ENCODE results near the gene CAMK1D.
A peak's percentile ranks its signal among the peaks of the same experiment; 100 is the strongest.
"Not testable (repeated sequence)": the region's sequence is repeated elsewhere in the genome, so short reads cannot be mapped to it uniquely, and the experiment has no call there.

Gene CAMK1D

DNA sequence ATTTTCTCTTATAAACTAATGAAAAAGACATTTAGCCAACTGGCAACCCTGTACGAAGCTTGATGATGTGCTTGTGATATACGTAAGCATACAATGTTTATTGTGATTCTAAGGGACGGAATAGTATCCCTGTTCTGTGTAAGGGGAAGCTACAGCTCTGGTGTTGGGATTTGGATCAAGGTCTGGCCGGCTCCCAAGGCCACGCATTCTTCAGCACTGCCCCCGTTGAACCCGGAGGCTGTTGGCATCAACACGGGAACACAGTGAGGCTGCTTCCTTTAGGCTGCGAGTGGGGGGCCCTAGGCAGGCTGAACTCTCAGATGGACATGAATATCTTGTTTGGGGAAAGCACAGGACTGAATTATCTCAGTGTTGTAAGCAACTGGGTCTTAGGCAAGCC, 180.6 kb downstream of the CAMK1D start:
- no peak for DNase-seq

GRCh38 chr10:12531305-12532220, 182.2 kb downstream of the CAMK1D start:
- peak; percentile 50 to 61 for DNase-seq

GRCh38 chr10:12533151-12533550, 183.8 kb downstream of the CAMK1D start:
- no peak for DNase-seq

GRCh38 chr10:12533723-12534122, 184.4 kb downstream of the CAMK1D start:
- no peak for DNase-seq

DNA sequence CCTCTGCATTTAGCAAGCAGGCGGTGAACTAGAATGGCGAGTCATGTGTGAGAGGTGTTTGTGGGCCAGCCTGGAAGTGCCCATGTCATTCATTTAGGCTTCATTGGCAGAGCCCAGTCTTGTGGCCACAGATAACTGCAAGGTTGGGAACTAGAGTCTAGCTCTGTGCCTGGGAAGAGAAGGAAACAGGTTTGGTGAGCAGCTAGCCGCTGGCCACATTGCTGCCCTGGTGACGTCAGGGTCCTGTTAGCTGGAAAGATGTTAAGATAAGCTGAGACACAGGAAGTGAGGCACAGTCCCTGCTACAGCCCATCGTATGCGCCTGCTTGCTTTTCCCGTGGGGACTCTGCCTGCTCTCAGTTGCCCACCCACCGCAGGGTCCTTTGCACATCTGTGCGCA, 185.5 kb downstream of the CAMK1D start:
- DNase-seq, result no peak

DNA sequence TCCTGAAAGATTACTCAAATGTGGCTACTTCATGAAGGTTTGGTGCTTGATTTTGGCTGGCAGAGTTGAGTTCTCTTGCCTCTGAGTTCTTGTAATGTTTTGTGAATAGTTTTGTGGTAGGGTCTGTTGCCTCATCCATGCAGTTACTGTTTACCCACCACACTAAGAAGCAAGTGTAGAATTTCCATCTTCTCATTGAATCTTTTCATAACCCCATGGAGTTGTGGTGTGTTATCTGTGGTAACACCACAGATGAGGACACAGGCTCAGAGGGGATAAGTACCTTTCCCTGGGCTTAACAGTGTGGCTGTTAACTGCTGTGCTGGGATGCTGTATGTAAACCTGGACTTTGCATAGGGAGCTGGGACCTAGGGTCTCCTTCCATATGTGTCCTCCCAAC, 186.3 kb downstream of the CAMK1D start:
- DNase-seq, result peak in 1 of 2 experiments; percentile 17

DNA sequence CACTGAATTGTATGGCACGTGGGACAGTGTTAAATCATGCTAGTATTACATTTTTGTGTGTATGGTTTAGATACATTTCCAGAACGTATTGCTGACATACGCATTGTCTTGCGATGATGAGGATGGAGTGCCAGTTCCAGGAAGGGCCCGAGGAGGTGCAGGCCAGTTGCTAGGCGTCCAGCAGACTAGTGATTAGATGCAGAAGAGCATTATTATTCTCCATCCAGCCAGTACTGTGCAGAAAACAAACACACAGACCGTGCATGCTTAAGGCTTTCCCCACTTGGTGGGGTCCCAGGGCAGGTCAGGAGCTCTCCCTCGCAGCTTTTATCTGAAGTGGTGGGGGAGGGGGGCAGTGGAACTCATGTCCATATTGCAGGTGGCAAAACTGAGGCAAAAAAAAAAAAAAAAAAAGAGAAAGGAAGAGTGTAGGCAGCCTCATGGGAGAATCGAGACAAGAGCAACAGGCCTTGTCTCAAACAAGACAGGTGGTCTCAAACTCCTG, 189.2 kb downstream of the CAMK1D start:
- DNase-seq, result no peak

DNA sequence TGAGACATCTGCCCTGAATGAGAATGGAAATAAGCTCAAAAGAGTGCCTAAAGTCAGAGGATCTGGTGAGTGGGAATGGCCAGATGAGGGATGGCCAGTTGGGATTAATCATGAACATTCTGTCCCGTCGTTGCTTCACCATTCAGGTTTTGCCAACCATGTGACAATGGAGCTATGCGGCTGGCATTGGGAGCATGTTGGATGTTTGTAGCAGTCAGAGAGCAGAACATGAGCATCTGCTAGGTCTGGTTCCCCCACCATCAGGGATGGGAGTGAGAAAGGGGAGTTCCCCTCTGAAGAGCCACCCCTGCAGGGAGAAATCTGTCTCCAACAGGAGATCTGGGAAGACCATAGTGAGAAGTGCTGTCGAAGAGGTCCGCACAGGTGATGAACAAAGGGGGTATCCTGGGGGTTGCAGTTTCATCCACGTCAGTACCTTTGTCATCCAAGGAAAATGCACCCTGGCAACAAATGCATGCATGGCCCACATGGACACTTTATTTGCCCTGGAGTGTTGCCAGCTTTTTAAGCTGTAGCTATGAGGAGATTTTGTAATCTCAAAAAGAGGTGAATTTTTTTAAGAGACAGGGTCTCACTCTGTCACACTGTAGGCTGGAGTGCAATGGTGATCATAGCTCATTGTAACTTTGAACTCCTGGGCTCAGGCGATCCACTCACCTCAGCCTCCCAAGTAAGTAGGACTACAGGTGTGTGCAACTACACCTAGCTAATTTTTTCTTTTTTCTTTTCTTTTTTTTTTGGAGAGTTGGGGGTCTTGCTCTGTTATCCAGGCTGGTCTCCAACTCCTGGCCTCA, 190.2 kb downstream of the CAMK1D start:
- no peak for DNase-seq

GRCh38 chr10:12540341-12540781, 191.0 kb downstream of the CAMK1D start:
- peak; percentile 23 to 26 for DNase-seq

- no peak for DNase-seq
Measured at GRCh38 chr10:12541446-12542067, 192.2 kb downstream of the CAMK1D start.

DNA sequence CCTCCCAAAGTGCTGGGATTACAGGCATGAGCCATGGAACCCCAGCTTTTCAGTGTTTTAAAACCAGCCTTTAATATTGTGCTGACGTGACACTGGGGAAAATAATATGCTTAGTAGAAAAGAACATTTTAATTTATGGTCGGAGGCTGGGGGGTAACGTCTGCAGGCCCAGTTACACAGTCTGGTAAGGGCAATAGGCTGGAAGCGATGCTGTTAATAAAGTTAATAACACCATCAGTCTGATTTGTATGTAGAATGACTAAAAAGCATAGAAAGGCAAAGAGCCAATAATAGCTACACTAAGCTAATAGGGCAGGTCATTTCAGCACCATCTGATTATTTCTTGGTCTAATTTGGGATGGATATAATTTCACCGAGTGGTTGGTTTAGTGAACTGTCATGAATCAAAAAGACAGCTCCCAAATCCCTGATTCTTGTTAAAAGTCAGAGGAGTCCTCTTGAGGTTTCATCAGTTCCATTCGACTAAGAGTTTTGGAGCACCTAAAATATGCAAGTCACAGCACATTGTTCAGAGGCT, 192.9 kb downstream of the CAMK1D start:
- no peak for DNase-seq

DNA sequence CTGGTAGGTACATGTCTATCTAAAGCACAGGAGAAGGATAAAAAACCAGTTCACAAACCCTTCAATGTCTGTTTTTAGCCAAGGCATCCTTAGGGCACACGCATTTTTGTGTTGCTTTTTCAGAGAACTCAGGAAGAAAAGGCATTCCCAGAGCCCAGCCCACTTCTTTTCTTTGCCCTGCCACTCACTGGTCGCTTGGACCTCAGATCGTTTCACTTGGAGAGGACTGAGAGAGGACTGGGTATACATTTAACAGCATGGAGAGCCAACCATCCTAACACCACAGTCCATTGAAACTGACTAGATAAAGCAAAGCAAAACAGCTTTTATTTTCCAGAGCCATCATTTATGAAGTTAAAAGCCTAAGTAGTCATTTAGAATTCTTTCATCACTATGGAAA, 194.2 kb downstream of the CAMK1D start:
- no peak for DNase-seq

- not testable (repeated sequence) for DNase-seq
Measured at GRCh38 chr10:12546160-12546802, 196.9 kb downstream of the CAMK1D start.

DNA sequence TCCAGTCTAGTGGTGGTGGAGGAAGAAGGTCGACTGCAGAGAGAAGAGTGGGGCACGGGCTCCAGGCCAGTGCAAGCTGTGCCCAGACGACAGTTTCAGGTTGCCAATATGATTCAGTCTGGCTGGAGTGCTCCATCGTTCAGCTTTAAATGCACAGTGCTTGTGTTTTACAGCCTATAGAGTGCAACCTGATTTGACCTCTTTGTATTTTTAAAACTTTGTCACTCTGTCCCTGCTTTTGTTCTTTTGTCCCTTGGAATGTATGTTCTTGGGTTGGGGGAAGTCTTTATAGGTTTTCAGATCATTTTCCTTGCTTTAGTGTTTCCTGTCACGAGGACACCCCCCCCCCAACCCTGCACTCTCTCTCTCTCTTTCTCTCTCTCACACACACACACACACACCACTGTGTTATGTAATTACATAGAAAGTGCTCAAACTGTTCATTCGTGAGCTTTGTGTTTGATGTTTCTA, 198.0 kb downstream of the CAMK1D start:
- DNase-seq, result no peak

DNA sequence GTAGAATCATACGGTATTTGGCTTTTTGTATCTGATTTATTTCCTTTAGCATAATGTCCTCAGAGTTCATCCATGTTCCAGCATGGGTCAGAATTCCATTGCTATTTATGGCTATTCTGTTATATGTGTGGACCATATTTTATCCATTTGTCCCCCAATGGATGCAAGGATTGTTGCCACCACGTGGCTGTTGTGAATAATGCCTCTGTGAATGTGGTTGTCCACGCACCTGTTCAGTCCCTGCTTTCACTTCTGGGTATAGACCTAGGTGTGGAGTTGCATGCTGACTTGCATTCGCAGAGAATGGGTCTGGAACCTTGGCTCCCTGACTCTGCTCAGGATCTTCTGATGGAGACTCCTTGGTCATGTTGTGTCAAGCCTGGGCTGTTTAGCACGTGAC, 199.9 kb downstream of the CAMK1D start:
- DNase-seq, result peak in 1 of 2 experiments; percentile 4

DNA sequence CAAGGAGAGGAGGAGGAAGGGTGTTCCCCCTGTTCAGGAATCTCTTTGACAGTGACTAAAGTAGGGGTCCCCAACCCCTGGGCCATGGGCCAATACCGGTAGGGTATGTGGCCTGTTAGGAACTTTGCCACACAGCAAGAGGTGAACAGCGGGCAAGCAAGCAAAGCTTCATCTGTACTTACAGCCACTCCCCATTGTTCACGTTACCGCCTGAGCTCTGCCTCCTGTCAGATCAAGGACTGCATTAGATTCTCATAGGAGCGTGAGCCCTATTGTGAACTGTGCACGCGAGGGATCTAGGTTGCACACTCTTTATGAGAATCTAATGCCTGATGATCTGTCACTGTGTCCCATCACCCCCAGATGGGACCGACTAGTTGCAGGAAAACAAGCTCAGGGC, 201.6 kb downstream of the CAMK1D start:
- DNase-seq, result no peak

DNA sequence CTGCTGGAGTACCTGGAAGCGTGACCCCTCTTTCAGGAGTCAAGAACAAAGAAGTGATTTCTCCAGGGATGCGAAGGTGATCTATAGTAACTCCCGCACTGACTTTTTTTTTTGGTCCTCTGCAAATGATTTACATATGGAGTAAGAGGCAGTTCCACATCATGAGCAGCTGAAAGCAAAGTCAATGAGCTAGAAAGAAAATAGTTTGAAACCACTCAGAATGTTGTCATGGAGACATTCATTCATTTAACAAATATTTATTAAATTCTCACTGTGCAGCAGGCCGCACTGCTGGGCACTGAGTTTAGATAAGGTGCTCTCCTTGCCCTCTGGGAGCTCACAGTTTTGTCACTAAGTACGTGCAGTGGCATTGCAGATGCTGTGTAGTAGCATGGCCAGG, 206.7 kb downstream of the CAMK1D start:
- DNase-seq, result peak; percentile 2 to 43

GRCh38 chr10:12559578-12560178, 210.3 kb downstream of the CAMK1D start:
- no peak for DNase-seq

DNA sequence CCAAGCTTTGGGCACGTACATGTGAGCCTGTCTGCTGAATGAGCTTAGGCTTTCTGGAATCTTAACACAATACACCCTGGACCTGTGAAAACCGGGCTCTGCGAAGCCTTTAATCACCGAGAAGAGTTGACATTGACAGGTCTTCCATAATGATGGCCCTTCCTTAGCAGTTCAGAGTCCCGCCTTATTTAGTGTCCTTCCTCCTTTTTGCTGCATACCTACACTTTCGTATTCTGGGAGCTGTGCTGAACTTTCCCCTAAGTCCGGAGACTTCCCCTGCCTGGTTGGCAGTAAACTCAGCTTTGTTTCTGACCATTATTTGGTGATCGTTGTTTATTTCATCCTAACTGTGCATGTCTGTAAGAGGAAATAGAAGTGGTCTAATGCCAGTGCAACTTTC, 212.0 kb downstream of the CAMK1D start:
- no peak for DNase-seq

DNA sequence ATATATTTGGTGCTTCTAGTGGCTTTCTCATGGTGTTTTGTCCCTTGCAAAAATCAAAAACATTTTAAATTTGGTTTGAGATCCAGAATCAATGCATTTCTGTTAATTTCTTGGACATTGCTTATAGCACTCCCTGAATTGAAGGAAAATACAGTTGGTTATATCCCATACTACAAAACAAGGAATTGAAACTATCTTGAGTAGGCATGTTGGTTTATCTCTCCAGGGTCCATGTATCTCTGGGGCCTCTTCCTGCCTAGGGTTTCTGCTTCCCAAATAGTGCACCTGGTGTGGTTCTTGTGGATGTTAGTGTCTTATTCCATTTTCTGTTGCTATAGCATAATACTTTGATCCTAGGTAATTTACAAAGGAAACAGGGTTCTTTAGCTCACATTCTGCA, 212.4 kb downstream of the CAMK1D start:
- DNase-seq, result no peak

DNA sequence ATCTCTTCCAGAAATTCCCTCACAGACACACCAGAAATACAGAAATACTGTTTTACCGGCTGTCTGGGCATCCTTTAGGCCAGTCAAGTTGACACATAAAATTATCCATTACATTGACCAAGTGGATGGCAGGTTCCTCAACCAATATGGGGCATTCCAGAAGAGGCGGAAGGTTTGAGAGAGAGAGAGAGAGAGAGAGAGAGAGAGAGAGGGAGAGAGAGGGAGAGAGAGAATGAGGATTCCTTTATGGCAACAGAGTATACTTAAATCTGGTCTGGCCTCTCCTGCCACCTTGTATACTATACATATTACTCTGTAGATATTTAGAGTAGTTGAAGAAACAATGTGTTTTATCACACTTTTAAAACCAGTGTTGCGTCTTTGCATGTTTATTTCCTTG, 214.1 kb downstream of the CAMK1D start:
- no peak for DNase-seq

GRCh38 chr10:12564173-12564572, 214.8 kb downstream of the CAMK1D start:
- DNase-seq, result no peak
